Measurements from ENCODE around the gene MAD1L1.

The MAD1L1 gene

GRCh38 chr7:2276107-2276506 is 43.4 kb upstream of the MAD1L1 start:
- Histone ChIP-seq H3F3A (ENCODE audit: insufficient read depth) (peaks cover 7% of the 10 kb centered on the region; the same call in 1 of the 2 replicates), H3K4me2 (ENCODE audit: low read depth, low read length, poor library complexity, severe bottlenecking) (no peak overlapping the region), H3K4me3 (ENCODE audit: insufficient read depth, low read length, poor library complexity, severe bottlenecking) (no peak overlapping the region), H3K27me3 (ENCODE audit: low read length) (no peaks in the 10 kb centered on the region), H2AFZ (ENCODE audit: low read depth, low read length, severe bottlenecking) (no peak overlapping the region), H3K79me2 (ENCODE audit: insufficient read depth, low read length) (peaks cover 18% of the 10 kb centered on the region), H4K20me1 (ENCODE audit: low read depth, low read length) (no peaks in the 10 kb centered on the region; the same call in 1 of the 2 replicates), H3K27ac (ENCODE audit: low read depth, low read length) (no peak overlapping the region), H3K9ac (ENCODE audit: low read length) (no peak overlapping the region), H3K9me3 (ENCODE audit: insufficient read depth, low read length) (no peaks in the 10 kb centered on the region), H3K9me2 (replicated peaks; ENCODE audit: insufficient read depth, low read length) (no peaks in the 10 kb centered on the region), H3K36me3 (ENCODE audit: low read length) (no peaks in the 10 kb centered on the region)
- TF ChIP-seq, protein P1, sequence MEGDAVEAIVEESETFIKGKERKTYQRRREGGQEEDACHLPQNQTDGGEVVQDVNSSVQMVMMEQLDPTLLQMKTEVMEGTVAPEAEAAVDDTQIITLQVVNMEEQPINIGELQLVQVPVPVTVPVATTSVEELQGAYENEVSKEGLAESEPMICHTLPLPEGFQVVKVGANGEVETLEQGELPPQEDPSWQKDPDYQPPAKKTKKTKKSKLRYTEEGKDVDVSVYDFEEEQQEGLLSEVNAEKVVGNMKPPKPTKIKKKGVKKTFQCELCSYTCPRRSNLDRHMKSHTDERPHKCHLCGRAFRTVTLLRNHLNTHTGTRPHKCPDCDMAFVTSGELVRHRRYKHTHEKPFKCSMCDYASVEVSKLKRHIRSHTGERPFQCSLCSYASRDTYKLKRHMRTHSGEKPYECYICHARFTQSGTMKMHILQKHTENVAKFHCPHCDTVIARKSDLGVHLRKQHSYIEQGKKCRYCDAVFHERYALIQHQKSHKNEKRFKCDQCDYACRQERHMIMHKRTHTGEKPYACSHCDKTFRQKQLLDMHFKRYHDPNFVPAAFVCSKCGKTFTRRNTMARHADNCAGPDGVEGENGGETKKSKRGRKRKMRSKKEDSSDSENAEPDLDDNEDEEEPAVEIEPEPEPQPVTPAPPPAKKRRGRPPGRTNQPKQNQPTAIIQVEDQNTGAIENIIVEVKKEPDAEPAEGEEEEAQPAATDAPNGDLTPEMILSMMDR (IDR thresholded peaks at IDR 0.05; ENCODE audit: insufficient read depth, low read length, poor library complexity, severe bottlenecking) = no peak
- TF ChIP-seq EZH2phosphoT487 (conservative IDR thresholded peaks at IDR 0.05; ENCODE audit: low read length) = no peak

DNA sequence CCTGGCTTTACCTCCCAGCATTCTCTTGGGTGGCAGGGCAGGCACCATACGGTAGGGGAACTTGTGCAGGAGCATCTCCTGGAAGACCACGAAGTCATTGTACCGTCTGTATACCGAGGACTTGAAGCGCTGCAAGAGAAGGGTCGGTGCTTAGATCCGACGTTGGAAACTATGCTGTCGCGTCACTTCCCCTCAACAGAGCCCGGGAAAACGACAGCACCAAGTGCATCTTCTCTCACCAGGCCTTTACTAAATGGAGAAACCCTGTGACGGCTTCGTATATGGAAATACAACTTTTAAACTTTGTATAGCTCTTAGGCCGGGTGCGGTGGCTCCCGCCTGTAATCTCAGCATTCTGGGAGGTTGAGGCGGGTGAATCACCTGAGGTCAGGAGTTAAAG is 42.4 kb upstream of the MAD1L1 start:
- TF ChIP-seq, protein P1 (IDR thresholded peaks at IDR 0.05; ENCODE audit: insufficient read depth, low read length, poor library complexity, severe bottlenecking) = no peak
- no peak for TF ChIP-seq EZH2phosphoT487 (conservative IDR thresholded peaks at IDR 0.05; ENCODE audit: low read length)
- no peak overlapping the region for H3K4me3 ChIP-seq (ENCODE audit: insufficient read depth, low read length, poor library complexity, severe bottlenecking)
- no peak overlapping the region for H3K9ac ChIP-seq (ENCODE audit: low read length)
- H3K79me2 ChIP-seq (ENCODE audit: insufficient read depth, low read length) = peaks cover 10% of the 10 kb centered on the region
- H3K27ac ChIP-seq (ENCODE audit: low read depth, low read length) = no peak overlapping the region
- H2AFZ ChIP-seq (ENCODE audit: low read depth, low read length, severe bottlenecking) = no peak overlapping the region
- H4K20me1 ChIP-seq (ENCODE audit: low read depth, low read length) = no peaks in the 10 kb centered on the region; the same call in 1 of the 2 replicates
- no peaks in the 10 kb centered on the region for H3K36me3 ChIP-seq (ENCODE audit: low read length)
- no peak overlapping the region for H3K4me2 ChIP-seq (ENCODE audit: low read depth, low read length, poor library complexity, severe bottlenecking)
- H3K9me2 ChIP-seq (replicated peaks; ENCODE audit: insufficient read depth, low read length) = no peaks in the 10 kb centered on the region
- H3K27me3 ChIP-seq (ENCODE audit: low read length) = no peaks in the 10 kb centered on the region
- peaks cover 2% of the 10 kb centered on the region; the same call in 1 of the 2 replicates for H3F3A ChIP-seq (ENCODE audit: insufficient read depth)
- H3K9me3 ChIP-seq (ENCODE audit: insufficient read depth, low read length) = no peaks in the 10 kb centered on the region

DNA sequence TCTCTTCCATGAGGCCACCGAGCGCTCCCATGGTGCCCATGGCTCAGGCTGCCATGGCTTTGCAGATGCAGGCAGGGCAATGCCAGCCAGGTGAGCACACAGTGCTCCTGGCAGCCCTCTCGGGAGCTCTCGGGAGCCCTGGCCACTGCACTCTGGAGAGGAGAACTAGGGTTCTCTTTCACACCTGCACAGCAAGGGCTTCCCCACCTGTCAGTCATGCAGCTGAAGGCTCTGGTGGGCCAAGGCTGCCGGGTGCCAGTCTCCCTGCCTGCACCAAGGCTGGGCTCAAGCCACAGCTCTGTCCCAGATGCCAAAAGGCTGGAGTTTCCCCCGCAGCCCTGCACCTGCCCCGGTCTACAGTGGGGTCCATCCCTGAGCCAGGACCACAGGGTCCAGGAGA is 41.9 kb upstream of the MAD1L1 start:
- H3K4me2 ChIP-seq (ENCODE audit: low read depth, low read length, poor library complexity, severe bottlenecking) = no peak overlapping the region
- H3F3A ChIP-seq (ENCODE audit: insufficient read depth) = no peaks in the 10 kb centered on the region
- no peak overlapping the region for H3K27ac ChIP-seq (ENCODE audit: low read depth, low read length)
- no peaks in the 10 kb centered on the region for H3K9me3 ChIP-seq (ENCODE audit: insufficient read depth, low read length)
- TF ChIP-seq, protein P1 (IDR thresholded peaks at IDR 0.05; ENCODE audit: insufficient read depth, low read length, poor library complexity, severe bottlenecking) = no peak
- no peak for TF ChIP-seq EZH2phosphoT487 (conservative IDR thresholded peaks at IDR 0.05; ENCODE audit: low read length)
- H3K9ac ChIP-seq (ENCODE audit: low read length) = no peak overlapping the region
- H4K20me1 ChIP-seq (ENCODE audit: low read depth, low read length) = no peaks in the 10 kb centered on the region; the same call in 1 of the 2 replicates
- no peak overlapping the region for H3K4me3 ChIP-seq (ENCODE audit: insufficient read depth, low read length, poor library complexity, severe bottlenecking)
- peaks cover 5% of the 10 kb centered on the region for H3K79me2 ChIP-seq (ENCODE audit: insufficient read depth, low read length)
- H3K36me3 ChIP-seq (ENCODE audit: low read length) = no peaks in the 10 kb centered on the region
- H3K9me2 ChIP-seq (replicated peaks; ENCODE audit: insufficient read depth, low read length) = no peaks in the 10 kb centered on the region
- no peak overlapping the region for H2AFZ ChIP-seq (ENCODE audit: low read depth, low read length, severe bottlenecking)
- no peaks in the 10 kb centered on the region for H3K27me3 ChIP-seq (ENCODE audit: low read length)
